ENCODE results near the gene ZNF724. TPM values are rescaled to one million over a fixed set of nuclear protein-coding genes. Genes with fewer than 3 reads are reported as not detected.

Gene ZNF724
- total and polyA plus RNA-seq, 8 donors, result 0.15 to 10.7 (median 2.5) TPM; not detected in 2

- H3K4me3 ChIP-seq, result no peak overlapping the region
- peak in 1 of 2 donors; percentile 7 for DNase-seq
- H3K27me3 ChIP-seq, result no peaks in the 10 kb centered on the region
- no peaks in the 10 kb centered on the region for H3K4me1 ChIP-seq
- WGBS, 5 donors, result 82 to 86% (median 84%) methylated on average over 5 of the region's 5 CpGs
- no peak overlapping the region for H3K27ac ChIP-seq
- intact Hi-C loops (cut with DNase I; ENCODE audit: low total_unique reads), result no loop called here
- H3K36me3 ChIP-seq, result peaks cover 3 to 86% (median 70%) of the 10 kb centered on the region in 4 donors
- no peaks in the 10 kb centered on the region for H3K9me3 ChIP-seq
- TF ChIP-seq POLR2AphosphoS5 (IDR thresholded peaks at IDR 0.05), result no peak
- no peak for TF ChIP-seq POLR2A (IDR thresholded peaks at IDR 0.05)
- TF ChIP-seq EP300 (IDR thresholded peaks at IDR 0.05), result no peak
- no peak for TF ChIP-seq CTCF (IDR thresholded peaks at IDR 0.05)
Observed at GRCh38 chr19:23262920-23263319, 12.7 kb upstream of the ZNF724 start.

- 77 to 93% (median 85%) methylated on average over 3 of the region's 3 CpGs for WGBS, 5 donors
- DNase-seq, result no peak
- Histone ChIP-seq H3K27me3 (no peaks in the 10 kb centered on the region), H3K4me3 (no peak overlapping the region), H3K9me3 (no peaks in the 10 kb centered on the region), H3K27ac (no peak overlapping the region), H3K4me1 (no peaks in the 10 kb centered on the region), H3K36me3 (peaks cover 0 to 72% (median 56%) of the 10 kb centered on the region in 4 donors)
- intact Hi-C loops (cut with DNase I; ENCODE audit: low total_unique reads), result no loop called here
- TF ChIP-seq EP300 (IDR thresholded peaks at IDR 0.05) (no peak), CTCF (IDR thresholded peaks at IDR 0.05) (no peak), POLR2A (IDR thresholded peaks at IDR 0.05) (no peak), POLR2AphosphoS5 (IDR thresholded peaks at IDR 0.05) (no peak)
Observed at GRCh38 chr19:23261496-23262020, 11.4 kb upstream of the ZNF724 start.

GRCh38 chr19:23260956-23261355 lies 10.8 kb upstream of the ZNF724 start:
- intact Hi-C loops (cut with DNase I; ENCODE audit: low total_unique reads), result no loop called here
- no peaks in the 10 kb centered on the region for H3K27me3 ChIP-seq
- no peak overlapping the region for H3K4me3 ChIP-seq
- no peak overlapping the region for H3K27ac ChIP-seq
- DNase-seq, result no peak
- no peaks in the 10 kb centered on the region for H3K4me1 ChIP-seq
- 84 to 98% (median 87%) methylated on average over 5 of the region's 5 CpGs for WGBS, 5 donors
- peaks cover 0 to 66% (median 50%) of the 10 kb centered on the region in 4 donors for H3K36me3 ChIP-seq
- TF ChIP-seq POLR2AphosphoS5 (IDR thresholded peaks at IDR 0.05) (no peak), CTCF (IDR thresholded peaks at IDR 0.05) (no peak), POLR2A (IDR thresholded peaks at IDR 0.05) (no peak), EP300 (IDR thresholded peaks at IDR 0.05) (no peak)
- H3K9me3 ChIP-seq, result no peaks in the 10 kb centered on the region

DNA sequence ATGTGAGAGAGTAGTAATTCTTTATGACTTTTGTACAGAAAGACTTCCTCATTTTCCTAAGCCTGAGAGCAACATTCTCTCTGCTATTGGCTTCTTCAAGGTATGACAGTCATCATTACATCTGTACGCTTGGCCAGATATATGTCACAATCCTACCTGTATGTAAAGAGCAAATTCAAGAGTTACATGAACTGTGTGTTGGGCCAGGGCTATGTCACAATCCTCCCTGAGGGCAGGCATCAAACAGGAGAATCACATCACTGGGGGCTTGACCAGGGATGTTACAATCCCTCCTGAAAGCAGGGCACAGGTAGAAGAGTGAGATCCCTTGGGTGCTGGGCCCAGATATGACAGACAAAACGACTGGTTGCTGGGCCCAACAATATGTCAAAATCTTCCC lies 9.8 kb upstream of the ZNF724 start:
- intact Hi-C loops (cut with DNase I; ENCODE audit: low total_unique reads), result no loop called here
- TF ChIP-seq POLR2A (IDR thresholded peaks at IDR 0.05) (no peak), EP300 (IDR thresholded peaks at IDR 0.05) (no peak), CTCF (IDR thresholded peaks at IDR 0.05) (no peak), POLR2AphosphoS5 (IDR thresholded peaks at IDR 0.05) (no peak)
- Histone ChIP-seq H3K36me3 (peaks cover 0 to 63% (median 47%) of the 10 kb centered on the region in 4 donors), H3K27me3 (no peaks in the 10 kb centered on the region), H3K4me1 (no peaks in the 10 kb centered on the region), H3K4me3 (no peak overlapping the region), H3K27ac (no peak overlapping the region), H3K9me3 (no peaks in the 10 kb centered on the region)
- 88 to 98% (median 94%) methylated on average over 2 of the region's 2 CpGs for WGBS, 5 donors
- DNase-seq, result no peak

Data from stomach (tissue), 9 donors.